Measurements from ENCODE around the gene INSR.
"Not testable (repeated sequence)": the region's sequence is repeated elsewhere in the genome, so short reads cannot be mapped to it uniquely, and the experiment has no call there.

Gene INSR

DNA sequence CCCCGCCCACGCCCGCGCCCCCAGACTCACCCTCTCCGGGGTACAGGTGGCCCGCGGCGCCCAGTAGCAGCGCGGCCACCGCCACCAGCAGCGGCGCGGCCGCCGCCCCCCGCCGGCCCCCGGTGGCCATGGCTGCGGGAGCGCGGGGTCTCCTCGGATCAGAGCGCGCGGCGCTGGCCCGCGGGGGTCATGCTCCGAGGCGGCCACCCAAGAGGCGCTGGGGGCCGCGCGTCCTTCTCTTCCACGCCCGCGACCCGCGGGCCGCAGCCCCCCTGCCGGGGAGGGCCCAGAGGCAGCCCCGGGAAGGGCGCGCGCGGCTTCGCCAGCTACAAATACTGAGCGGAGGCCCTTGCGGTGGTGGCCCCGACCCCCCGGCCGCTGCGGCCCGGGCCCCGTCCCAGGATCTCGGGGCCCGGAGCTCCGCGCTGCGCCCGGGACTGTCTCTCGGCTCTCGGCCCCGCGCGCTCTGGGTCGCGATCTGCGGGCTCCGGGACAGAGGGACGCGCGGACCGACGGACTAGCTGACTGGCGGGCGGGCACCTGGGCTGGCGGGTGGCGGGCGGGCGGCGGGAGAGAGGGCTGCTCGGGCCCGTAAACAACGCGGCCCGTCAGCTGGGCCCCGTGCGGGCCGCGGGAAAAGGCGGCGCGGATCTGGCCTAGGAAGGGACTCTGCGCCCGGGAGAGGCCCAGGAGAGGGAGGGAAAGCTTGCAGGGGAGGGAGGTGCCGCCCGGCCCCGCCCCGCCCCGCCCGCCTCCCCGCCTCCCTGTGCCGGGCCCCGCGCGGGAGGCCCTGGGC is at the start of gene INSR:
Gene INSR (minus strand): TSS at position 653 of the 796 bp plus-strand sequence. CDS start 523 bp downstream, at position 130.
- DNase-seq, result peak; percentile 58 to 70

DNA sequence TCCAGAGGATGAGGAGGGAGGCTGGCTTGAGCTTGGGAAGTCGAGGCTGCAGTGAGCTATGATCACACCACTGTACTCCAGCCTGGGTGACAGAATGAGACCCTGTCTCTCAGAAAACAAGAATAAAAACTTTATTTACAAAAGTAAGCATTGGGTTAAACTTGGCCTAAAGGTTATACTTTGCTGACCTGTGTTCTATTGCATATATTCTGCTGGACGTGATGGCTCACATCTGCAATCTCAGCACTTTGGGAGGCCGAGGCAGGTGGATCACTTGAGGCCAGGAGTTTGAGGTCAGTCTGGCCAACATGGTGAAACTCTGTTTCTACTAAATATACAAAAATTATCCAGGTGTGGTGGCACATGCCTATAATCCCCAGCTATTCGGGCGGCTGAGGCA is 47.9 kb upstream of the INSR start:
- DNase-seq, result no peak

DNA sequence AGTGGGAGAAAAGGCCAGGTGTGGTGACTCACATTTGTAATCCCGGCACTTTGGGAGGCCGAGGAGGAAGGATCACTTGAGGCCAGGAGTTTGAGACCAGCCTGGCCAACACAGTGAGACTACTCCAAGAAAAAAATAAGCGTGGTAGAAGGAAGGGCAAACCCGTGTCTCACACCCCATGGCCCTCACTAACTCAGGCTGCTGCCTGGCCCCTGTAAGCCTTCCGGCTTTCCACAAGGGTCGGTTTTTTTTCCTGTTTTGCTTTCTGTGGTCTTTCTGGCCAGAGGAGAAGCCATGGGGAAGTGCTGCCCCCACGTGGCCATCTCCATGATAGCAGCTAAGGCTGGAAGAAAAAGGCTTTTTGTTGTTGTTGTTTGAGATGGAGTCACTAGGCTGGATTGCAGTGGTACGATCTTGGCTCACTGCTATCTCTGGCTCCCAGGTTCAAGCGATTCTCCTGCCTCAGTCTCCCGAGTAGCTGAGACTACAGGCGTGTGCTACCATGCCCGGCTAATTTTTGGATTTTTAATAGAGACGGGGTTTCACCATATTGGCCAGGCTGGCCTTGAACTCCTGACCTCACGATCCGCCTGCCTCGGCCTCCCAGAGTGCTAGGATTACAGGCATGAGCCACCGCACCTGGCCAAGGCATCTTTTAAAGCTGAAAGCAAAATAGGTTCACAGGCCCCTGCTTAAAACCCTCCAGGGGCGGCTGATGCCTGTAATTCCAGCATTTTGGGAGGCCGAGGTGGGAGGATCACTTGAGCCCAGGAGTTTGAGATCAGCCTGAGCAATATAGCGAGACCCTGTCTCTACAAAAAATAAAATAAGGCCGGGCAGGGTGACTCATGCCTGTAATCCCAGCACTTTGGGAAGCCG is 47.0 kb upstream of the INSR start:
- DNase-seq, result peak; percentile 80 to 87

DNA sequence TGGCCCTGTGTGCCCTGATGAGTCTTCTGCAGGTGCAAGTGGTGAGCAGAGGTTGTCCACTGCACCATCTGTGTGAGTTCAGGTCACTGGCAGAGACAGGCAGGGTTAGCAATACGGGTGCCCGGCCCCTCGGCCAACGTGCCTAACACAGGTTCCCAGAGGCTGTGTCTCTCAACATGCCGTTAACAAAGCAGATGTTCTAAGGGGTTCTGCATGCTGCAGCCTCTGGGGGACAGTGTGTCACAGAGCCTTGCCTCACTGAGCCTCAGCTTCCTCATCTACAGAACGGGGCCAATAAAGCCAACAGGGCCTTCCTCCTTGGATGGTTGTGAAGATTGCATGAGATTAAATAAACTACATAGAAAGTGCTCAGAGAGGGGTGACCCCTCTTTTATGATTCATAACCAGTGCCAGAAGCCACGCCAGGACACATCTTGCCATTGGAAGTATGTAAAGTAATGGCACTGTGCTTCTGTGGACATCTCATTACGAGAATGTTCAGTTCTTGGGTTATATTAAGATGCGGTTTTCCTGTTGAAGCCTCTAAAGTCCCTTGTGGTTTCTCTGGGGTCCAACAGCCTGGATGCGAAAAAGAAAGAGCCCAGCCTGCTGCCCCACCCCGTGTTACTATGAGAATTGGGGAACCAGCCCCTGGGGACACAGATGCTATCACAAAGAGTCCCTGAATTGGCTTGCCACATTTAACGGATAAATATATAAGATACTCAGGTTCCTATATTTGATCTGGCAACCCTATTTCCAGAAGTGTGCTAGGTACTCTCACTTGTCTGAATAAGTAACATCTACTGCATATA is 43.4 kb upstream of the INSR start:
- peak; percentile 57 to 75 for DNase-seq

DNA sequence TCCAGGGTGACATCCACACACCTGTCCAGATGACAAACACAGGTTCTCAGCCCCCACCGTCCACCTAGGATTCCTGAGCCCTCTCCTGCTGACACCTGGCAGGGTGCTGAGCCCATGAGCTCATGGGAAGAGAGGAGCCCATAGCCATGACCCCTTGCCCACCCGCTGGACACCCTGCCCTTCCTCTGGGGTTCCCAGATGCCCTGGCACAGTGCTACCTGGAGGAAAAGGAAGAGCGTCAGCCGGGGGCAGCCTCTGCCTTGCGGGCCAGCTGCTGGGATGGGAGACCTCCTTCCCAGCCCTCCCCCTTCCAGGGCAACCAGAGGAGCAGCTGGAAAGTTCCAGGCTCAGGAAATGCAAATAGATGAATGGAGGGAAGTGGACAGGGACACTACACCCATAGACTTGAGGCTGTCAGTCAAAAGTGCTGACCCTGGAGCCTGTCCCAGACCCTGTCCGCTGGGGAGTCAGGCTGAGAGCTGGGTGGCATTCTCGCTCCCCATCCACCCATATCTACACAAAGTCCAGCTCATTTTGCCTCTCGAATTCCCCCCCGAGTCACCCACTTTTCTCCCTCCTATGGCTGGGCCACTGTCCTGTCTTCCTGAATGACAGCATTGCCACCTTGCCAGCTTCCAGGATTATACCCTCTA is 42.2 kb upstream of the INSR start:
- DNase-seq, result no peak

DNA sequence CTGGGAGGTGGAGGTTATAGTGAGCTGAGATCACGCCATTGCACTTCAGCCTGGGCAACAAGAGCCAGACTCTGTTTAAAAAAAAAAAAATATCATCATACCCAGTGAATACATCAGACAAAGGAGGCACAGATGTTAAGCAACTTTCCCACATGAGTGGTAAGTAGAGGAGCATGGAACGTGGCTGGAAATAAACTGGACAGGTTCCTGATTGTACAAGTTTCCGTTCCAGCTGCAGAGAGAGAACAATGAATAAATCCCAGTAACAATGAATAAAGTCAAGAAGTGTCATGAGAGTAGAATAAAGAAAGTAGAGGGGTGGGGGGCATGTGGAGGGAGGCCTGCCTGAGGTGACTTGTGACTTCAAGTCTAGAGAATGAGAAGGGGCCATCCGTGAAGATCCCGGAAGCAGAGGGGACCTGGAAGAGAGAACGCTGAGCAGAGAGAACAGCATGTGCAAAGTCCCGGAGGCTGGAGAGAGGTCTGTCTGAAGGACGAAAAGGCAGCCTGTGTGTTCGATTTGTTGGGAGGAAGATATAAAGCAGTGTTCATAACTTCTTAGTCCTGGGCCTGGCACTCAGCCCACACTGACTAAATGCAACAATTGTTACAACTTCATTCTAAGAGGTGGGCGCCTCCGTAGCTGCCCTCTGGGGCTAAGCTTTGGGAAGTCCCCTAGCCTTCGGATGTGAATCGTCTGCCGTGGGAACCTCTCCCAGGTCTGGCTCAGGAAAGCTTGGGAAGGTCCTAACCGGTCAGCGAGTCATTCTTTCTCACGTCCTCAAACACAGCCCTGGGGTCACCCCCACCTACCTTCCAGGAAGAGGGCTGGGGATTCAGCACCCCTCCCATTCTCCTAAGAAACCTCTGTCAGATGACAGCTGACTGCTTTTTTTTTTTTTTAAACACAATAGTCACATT is 39.2 kb upstream of the INSR start:
- DNase-seq, result no peak

DNA sequence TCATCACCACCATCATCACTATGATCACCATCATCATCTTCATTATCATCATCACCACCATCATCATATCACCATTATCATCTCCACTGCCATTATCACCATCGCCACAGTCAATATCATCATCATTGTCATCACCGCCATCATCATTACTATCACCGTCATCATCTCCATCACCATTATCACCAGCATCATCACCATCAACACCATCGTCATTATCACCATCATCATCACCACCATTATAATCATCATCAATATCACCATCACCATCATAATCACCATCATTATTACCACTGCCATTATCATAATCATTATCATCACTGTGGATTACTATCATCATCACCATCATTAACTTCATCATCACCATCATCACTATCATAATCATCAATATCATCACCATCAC is 37.2 kb upstream of the INSR start:
- no peak for DNase-seq

DNA sequence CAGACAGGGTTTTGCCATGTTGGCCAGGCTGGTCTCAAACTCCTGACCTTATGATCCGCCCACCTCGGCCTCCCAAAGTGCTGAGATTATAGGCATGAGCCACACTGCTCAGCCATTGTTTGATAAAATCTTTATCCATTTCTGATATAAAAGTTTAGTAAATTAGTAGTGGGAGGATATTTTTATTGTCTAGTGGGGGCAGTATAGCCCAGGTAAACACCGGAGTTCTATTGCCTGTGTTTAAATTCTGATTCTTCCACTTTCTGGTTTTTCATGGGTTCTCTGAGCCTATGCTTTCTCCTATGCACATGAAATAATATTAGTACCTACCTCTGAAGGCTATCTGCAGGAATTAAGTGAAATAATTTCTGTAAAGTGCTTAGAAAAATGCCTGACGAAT is 34.4 kb upstream of the INSR start:
- DNase-seq, result peak in 1 of 2 donors; percentile 32

DNA sequence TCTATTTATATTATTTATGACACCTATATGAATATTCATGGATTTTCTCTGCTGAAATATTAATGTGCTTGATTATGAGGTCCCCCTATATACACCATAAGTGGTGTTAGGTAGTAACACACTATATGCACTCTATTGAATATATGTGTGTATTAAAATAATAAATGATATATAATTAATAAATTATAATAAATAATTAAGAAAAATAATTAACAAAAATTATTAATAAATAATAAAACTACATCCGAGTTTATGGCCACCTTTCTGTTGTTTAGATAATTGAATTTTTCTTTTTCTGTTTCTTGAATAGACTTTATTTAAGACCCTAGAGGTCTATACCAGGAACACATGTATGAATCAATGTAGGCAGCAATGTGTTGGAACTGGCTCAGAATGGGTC is 33.6 kb upstream of the INSR start:
- DNase-seq, result no peak

DNA sequence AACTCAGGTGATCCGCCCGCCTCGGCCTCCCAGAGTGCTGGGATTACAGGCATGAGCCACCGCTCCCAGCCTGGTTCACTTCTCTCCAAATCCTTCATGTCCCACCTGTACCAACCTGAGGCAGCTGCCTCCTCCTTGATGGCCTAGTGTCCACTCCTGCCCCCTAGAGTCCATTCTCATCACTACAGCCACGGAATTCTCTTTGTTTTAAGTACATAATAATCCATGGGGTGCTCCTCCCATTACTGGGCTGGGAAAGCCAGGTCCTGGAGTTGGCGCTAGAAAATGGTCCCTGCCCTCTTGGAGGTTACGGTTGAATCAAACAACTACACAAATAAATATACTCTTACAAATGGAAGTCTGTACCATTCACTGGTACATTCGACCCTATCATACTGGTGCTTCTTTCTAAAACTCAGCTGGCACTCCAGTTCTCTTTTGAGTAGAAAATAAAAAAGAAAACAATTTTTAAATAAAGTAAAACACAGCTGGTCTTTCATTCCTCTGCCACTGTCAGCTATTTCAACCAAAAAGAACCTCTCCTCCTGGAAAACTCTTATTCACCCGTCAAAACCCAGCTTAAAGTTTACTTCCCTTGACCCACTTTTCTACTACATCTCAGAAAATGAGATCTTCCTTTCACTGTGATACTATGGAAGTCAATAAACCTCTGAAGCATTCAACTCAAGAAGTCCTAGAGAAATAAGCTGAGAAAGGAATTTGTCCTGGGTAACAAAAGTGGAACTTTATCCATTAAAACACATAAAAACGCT is 32.1 kb upstream of the INSR start:
- DNase-seq, result peak; percentile 25 to 57

DNA sequence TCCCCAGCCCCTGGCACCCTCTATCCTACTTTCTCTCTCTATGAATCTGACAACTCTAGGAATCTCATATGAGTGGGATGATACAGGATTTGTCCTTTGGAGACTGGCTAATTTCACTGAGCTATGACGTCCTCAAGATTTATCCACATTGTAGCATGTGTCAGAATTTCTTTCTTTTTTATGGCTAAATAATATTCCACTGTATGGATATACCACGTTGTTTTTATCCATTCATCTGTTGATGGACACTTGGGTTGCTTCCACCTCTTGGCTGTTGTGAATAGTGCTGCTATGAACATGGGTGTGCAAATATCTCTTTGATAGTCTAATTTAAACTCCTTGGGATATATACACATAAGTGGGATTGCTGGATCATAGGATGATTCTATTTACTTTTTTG is 24.0 kb upstream of the INSR start:
- no peak for DNase-seq

DNA sequence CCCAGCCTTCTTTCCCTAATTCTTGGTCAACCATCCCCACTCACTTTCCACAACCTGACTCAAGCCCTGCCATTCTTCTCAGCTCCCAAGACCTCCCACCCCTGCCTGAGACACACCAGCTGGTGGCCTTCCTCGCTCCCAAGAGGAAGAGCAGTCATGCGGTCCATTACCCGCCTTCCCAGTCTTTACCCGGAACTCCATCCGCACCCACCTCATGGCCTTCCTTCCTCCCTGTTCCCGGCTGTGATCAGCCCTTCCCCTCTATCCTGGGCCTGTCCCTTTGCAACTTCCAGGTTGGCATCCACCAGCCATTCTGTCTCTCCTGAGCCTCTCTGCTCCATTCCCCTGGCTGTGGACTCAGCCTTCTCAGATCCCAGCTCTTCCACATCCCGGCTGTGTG is 18.6 kb upstream of the INSR start:
- no peak for DNase-seq

DNA sequence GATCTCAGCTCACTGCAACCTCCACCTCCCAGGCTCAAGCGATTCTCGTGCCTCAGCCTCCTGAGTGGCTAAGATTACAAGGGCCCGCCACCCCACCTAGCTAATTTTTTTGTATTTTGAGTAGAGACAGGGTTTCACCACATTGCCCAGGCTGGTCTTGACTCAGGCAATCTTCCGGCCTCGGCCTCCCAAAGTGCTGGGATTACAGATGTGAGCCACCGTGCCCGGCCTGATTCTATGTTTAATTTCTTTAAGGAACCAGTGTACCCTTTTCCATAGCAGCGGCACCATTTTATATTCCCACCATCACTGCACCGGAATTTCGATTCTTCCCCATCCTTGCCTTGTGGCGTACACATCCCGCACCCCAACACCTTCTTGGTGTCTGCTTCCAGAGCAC is 17.7 kb upstream of the INSR start:
- DNase-seq, result no peak

DNA sequence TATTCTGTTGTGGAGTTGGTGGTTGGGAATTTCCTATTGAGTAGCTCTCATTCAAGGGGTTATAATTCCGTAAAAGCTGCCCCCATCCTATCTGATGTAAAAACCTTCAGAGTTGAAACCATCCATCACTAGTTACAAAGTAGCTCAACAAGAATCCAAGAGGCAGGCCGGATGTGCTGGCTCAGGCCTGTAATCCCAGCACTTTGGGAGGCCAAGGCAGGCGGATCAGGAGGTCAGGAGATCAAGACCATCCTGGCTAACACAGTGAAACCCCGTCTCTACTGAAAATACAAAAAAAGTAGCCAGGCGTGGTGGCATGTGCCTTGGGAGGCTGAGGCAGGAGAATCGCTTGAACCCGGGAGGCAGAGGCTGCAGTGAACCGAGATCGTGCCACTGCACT is 14.1 kb upstream of the INSR start:
- DNase-seq, result not testable (repeated sequence)

DNA sequence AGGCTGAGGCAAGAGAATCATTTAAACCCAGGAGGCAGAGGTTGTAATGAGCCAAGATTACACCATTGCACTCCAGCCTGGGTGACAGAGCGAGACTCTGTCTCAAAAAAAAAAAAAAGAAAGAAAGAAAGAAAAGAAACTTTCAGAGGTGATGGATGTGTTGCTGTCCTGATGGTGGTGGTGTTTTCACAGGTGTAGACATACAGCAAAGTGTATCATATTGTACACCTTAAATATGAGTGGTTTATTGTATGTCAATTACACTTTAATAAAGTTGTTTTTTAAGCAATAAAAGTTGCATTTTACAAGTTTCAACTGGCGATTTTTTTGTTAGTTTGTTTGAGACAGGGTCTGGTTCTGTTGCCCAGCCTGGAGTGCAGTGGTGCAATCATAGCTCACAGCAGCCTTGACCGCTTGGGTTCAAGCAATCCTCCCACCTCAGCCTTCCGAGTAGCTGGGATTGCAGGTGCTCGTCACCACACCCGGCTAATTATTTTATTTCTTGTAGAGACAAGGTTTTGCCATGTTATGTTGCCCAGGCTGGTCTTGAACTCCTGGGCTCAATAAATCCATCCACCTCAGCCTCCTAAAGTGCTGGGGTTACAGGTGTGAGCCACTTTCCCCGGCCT is 13.5 kb upstream of the INSR start:
- DNase-seq, result no peak

DNA sequence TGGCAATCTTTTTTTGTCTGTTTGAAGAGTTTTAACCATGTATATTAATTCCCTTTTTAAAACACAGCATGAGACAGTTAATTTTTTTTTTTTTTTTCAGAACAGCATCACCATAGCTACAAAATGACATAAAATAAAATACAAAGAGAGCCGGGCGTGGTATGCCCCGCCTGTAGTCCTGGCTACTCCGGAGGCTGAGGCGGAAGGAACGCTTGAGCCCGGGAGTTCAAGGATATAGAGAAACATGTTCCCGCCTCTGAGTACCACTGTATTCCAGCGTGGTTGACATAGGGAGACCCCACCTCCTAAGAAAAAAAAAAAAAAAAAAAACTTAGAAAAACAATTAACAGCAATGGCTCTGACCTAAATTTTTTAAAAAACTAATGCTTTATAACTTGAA is 10.0 kb upstream of the INSR start:
- DNase-seq, result no peak

DNA sequence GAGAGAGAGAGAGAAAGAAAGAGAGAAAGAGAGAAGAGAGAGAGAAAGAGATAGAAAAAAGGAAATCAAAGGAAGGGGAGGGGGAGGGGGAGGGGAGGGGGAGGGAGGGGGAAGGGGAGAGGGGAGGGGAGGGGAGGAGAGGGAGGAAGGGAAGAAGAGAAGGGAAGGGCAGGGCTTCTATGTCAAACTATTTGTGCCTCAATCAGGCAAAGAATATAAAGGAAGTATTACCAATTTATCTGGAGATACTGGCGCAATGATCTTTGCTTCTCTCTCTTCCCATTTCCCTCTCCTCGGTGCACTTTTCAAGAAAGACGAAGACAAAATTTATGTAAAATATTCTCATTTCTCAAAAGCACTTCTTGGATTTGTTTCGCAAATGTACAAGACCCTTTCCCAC is 9.3 kb upstream of the INSR start:
- DNase-seq, result no peak

DNA sequence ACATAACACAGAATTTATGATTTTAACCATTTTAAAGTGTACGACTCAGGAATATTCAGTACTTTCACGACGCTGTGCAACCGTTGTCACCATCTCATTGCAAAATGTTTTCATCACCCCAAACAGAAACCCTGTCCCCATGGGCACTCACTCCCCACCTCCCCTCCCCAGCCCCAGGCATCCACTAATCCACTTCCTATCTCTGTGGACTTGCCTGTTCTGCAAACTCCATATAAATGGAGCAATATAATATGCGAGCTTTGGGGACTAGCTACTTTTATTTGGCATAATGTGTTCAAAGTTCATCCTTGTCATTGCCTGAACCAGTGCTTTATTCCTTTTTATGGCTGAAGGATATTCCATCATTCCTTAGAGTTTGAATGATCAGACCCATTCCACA is 7.3 kb upstream of the INSR start:
- DNase-seq, result no peak

DNA sequence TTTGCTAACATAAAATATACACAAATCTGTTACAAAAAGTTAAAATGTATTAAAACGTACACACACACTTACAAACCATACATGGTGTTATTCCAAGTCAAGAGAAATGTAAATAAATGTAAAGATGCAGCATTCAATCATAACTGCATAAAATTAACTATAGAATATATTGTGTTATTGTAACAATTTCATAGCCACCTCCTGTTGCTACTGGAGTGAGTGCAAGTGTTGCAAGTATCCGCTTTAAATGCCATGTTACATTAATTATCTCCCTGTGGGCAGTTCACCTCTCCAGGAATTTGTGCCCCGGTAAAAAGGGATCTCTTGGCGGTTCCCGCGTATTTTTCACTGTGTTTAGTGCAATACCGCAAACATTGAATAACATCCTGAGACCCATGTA is 3.5 kb upstream of the INSR start:
- DNase-seq, result no peak

DNA sequence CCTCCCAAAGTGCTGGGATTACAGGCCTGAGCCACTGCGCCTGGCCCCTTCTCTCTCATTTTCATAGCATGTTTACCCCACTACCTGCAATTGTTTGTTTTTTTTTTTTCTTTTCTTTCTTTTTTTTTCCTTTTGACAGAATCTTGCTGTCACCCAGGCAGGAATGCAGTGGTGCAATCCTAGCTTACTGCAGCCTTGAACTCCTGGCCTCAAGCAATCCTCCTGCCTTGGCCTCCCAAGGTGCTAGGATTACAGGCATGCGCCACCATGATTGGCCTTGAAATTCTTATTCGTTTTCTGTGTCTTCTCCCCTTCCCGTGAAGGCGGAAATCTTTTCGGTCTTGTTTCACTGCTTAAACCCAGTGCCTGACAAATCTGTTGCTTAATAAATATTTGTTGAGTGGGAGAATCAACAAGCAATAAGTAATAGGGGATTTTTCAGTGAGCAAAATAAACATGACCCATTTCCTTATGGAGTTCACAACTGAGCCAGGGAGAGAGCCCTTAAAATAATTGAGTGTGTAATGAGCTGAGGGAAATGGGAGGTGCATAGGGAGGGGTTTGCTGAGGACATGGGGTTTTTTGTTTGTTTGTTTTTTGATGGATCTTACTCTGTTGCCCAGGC is 1.8 kb upstream of the INSR start:
- no peak for DNase-seq

Data from CD4-positive, alpha-beta T cell treated with Interferon alpha-2 for 1 hour (primary cell).